ENCODE data around the gene MEF2C. TPM values are rescaled to one million over a fixed set of nuclear protein-coding genes. Genes with fewer than 3 reads are reported as not detected.
A peak's percentile ranks its signal among the peaks of the same experiment; 100 is the strongest.

MEF2C gene
- total RNA-seq, 1 donor from 2014 or later: 20.5 TPM

DNA sequence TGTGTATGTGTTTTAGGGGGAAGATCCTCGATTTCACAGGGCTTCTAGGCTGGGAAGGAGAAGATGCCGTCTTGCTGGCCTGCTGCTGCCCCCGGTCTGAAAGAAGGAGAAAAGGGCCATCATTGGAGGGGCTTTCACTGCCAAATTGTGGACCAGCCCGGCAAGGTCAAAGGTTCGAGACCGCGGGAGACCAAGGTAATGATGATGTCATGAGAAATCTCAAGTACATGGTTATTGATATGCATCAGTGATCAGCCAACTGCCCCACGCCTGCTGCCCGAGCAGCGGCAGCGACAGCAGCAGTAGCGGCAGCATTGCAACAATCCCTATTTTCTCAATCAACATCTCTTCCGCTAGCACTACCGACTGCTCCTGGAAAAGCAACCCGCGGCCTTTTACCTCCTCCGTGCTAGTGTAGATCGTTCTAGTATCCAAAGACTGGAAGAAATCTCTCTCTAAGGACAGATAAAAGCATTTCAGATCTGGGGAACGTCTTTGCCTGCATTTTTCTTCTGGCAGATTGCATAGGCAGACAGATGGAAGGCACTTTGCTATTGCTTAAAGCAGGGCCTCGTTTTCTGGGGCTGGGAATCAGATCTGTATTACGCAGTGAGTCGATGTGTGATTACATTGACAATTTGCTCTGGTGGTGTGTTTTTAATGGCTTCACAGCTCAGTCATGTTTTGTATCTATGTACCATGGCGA is 215.3 kb downstream of the MEF2C start:
- Histone ChIP-seq H3K27me3 (ENCODE audit: insufficient read depth, low read length) (peaks cover 5% of the 10 kb centered on the region), H3K36me3 (ENCODE audit: insufficient read depth, low read length) (peaks cover 2% of the 10 kb centered on the region), H3K4me2 (ENCODE audit: low read length) (peak overlapping the region; percentile 91), H3K4me1 (ENCODE audit: insufficient read depth, low read length) (peaks cover 36% of the 10 kb centered on the region), H3K9ac (ENCODE audit: low read length) (peak overlapping the region; percentile 87), H4K20me1 (ENCODE audit: insufficient read depth, low read length) (peaks cover 12% of the 10 kb centered on the region), H3K79me2 (ENCODE audit: insufficient read depth, low read length) (peaks cover 98% of the 10 kb centered on the region), H3K4me3 (ENCODE audit: insufficient read depth, low read depth, low read length) (peak overlapping the region; percentile 69), H3K9me3 (ENCODE audit: insufficient read depth, low read depth, low read length) (no peaks in the 10 kb centered on the region), H3K27ac (ENCODE audit: low read depth, low read length) (peak overlapping the region; percentile 85), H2AFZ (ENCODE audit: low read depth, low read length) (peak overlapping the region; percentile 43)
- peak overlapping the region; percentile 79 for H3K4me3 Mint-ChIP-seq (ENCODE audit: unreplicated experiment)
- peaks cover 16% of the 10 kb centered on the region for H3K4me1 Mint-ChIP-seq (ENCODE audit: low read depth, unreplicated experiment)
- DNase-seq (ENCODE audit: low read depth) (no peak), FAIRE-seq (no peak)
- H3K36me3 Mint-ChIP-seq (ENCODE audit: low read depth, unreplicated experiment): no peaks in the 10 kb centered on the region
- TF ChIP-seq, protein P1, sequence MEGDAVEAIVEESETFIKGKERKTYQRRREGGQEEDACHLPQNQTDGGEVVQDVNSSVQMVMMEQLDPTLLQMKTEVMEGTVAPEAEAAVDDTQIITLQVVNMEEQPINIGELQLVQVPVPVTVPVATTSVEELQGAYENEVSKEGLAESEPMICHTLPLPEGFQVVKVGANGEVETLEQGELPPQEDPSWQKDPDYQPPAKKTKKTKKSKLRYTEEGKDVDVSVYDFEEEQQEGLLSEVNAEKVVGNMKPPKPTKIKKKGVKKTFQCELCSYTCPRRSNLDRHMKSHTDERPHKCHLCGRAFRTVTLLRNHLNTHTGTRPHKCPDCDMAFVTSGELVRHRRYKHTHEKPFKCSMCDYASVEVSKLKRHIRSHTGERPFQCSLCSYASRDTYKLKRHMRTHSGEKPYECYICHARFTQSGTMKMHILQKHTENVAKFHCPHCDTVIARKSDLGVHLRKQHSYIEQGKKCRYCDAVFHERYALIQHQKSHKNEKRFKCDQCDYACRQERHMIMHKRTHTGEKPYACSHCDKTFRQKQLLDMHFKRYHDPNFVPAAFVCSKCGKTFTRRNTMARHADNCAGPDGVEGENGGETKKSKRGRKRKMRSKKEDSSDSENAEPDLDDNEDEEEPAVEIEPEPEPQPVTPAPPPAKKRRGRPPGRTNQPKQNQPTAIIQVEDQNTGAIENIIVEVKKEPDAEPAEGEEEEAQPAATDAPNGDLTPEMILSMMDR (IDR thresholded peaks at IDR 0.05; ENCODE audit: insufficient read depth, low read depth, low read length): no peak
- TF ChIP-seq EZH2 (IDR thresholded peaks at IDR 0.05; ENCODE audit: insufficient read depth, low read length): peak; percentile 37
- H3K27ac Mint-ChIP-seq (ENCODE audit: unreplicated experiment): peak overlapping the region; percentile 50
- H3K9me3 Mint-ChIP-seq (ENCODE audit: unreplicated experiment): no peaks in the 10 kb centered on the region
- H3K27me3 Mint-ChIP-seq (ENCODE audit: low read depth, unreplicated experiment): peaks cover 57% of the 10 kb centered on the region
